HG03354 (cell line): ENCODE results near the gene ABCB6.
A peak's percentile ranks its signal among the peaks of the same experiment; 100 is the strongest.
"Not testable (repeated sequence)": the region's sequence is repeated elsewhere in the genome, so short reads cannot be mapped to it uniquely, and the experiment has no call there.

Source experiments
- ATAC-seq: cut with Tn5 transposase; IDR thresholded peaks from one replicate; pipeline ENCODE4 v1.9.1; 2021; ENCODE audit warnings: mild to moderate bottlenecking; ENCODE audit not compliant: unreplicated experiment, poor library complexity, severe bottlenecking

ABCB6 gene

DNA sequence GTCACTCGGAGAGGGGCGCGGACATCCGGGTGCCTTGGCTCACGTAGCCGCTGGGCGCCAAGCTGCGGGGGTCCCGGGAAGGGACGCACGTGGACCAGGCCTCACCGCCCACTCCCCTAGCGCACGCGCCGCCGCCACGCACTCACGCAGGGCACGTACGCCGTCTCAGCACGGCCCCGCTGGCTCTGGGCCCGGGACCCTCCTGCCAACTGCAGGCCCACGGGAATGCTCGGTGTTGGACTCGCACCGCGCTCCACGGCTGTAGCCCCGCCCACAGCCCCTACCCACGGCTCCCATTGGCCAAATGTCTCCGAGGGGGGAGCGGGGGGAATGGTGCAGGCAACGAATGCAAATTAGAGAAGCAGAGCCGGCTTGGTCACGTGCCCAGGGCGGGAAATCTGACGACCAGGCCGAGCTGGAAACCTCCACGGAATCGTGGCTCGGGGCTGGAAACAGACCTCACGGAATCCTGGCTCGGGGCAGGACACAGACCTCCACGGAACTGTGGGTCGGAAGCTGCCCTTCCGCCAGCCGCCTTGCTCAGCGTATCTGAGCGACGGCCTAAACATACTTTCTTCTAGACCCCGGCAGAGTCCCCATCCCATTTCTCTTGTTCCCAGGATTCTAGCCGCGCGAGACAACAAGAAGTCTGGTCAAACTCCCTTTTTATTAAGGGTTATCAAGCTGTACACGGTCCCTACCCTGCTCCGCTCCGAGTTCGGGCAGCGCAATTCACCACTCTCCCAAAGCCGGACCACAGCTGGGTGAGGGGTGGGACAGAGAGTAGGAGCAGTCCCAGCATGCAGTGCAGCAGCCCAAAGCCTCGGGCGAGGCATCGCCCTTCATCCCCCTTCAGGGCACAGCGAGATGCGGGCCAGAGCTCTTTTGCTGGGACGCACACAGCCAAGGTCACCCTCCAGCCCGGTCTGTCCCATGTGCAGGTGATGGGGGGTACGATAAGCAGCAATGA, at the start of gene ABCB6:
Gene ABCB6 (minus strand): TSS at position 227 of the 970 bp plus-strand sequence. CDS start 285 bp downstream, outside the sequence.
- ATAC-seq, result peak; percentile 87

DNA sequence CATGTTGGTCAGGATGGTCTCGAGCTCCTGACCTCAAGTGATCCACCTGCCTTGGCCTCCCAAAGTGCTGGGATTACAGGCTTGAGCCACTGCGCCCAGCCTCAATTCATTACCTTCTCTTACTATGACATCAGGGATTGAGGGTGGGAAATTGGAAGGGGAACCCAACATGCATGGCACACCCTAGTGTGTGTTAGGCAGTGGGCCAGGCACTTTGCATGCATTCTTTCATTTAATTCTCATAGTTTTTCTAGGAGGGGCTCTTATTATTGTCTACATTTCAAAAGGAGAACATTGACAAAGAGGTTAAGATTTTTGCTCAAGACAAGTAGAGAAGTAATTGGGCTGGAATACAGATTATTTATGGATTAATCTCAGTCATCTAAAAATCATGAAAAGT, 49.5 kb upstream of the ABCB6 start:
- no peak for ATAC-seq

DNA sequence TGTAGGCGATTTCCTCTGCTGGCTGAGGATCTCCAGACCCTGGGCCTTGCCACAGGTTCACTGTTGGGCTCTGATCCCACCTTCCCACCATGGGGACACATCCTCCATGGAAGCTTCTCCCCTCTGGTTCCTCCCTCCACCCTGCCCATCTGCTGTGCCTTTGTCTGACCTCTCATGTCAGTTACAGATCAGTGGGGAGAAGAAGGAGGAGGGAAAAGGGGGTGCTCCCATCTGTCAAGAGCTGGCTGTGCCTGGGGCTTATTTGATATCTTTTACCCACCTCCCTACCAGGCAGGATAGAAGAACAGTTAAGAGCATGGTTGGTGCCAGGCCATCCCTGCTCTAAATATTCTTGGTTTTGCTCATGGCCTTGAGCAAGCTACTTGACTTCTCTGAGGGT, 48.1 kb upstream of the ABCB6 start:
- no peak for ATAC-seq

DNA sequence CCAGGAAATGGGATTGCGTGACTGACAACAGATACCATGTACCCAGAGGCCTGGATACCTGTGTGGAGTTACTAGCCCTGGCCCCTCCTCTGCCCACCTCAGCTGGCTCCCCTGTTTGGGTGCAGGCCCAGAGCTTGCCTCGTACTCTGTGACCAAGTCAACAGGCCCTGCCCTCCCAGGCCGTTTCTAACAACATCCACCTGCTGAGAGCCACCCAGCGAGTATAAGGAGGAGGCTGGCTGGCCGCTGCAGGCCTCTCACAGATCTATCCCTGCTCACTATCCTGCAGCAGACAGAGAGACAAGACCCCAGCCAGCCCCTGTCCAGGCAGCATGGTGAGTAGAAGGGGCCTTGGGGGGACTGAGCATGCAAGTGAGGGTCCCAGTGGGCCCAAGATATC, 47.5 kb upstream of the ABCB6 start:
- ATAC-seq, result no peak

DNA sequence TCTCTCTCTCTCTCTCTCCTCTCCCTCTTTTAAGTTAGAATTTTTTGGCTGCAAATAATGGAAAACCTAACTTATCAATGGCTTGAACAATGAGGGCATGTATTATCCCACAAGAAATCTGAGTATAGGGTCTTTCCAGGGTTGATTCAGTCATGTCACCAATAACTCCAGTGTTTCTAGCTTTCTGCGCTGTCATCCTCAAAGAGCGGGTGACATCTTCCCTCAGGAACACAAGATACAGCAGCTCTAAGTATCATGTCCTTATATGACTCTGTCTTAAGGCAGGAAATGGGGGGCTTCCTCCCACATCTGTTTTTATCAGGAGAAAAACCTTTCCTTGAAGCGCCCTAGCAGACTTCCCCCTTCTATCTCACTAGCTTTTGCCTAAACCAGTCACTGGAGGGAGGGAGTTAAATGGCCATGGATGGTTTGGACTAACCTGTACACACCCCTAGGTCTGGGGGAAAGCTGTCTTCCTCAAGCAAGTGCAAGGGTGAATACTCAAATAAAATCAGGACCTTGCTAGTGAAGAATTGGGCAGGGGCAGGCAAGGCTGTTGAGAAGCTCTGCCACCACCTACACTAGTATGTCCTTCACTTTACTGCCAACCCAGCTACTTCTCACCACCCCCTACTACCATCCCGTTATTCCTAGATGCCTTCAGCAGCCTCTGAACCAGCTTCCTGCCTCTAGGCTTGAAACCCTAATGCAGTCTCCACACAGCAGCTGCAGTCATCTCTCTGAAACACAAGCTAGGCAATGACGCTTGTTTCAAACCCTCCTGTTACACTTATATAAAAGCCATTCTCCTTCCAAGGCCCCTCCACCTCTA, 42.5 kb upstream of the ABCB6 start:
- no peak for ATAC-seq

DNA sequence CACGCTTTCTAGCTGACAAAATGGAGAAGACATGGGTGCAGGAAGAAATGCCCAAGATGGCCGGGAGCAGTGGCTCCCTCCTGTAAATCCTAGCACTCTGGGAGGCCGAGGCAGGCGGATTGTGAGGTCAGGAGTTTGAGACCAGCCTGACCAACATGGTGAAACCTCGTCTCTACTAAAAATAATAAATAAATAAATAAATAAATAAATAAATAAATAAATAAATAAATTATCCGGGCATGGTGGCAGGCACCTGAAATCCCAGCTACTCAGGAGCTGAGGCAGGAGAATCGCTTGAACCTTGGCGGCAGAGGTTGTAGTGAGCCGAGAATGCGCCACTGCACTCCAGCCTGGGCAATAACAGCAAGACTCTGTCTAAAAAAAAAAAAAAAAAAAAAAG, 40.2 kb upstream of the ABCB6 start:
- not testable (repeated sequence) for ATAC-seq

DNA sequence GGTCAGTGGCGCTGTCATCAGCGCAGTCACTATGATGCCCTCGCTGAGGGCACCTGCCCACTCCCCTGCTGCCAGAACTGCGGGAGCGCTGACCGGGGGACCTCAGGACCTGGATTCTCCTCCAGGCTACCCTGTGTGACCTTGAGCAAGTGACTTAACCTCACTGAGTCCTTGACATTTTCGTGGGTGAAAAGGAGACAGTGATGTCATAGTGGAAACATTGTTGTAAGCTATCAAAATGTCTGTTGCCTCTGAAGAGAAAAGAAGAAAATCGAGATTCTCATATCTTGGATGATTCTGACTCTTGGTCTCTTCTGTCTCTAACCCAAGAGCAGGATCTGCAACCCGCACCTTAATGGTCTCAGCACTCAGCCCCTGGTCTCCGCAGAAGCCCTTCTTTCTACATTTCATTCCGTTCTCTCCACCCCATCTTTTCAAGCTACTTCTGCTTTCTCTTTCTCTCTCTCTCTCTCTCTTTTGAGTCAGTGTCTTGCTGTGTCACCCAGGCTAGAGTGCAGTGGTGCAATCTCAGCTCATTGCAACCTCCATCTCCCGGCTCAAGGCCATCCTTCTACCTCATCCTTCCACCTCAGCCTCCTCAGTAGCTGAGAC, 35.9 kb upstream of the ABCB6 start:
- peak; percentile 39 for ATAC-seq

DNA sequence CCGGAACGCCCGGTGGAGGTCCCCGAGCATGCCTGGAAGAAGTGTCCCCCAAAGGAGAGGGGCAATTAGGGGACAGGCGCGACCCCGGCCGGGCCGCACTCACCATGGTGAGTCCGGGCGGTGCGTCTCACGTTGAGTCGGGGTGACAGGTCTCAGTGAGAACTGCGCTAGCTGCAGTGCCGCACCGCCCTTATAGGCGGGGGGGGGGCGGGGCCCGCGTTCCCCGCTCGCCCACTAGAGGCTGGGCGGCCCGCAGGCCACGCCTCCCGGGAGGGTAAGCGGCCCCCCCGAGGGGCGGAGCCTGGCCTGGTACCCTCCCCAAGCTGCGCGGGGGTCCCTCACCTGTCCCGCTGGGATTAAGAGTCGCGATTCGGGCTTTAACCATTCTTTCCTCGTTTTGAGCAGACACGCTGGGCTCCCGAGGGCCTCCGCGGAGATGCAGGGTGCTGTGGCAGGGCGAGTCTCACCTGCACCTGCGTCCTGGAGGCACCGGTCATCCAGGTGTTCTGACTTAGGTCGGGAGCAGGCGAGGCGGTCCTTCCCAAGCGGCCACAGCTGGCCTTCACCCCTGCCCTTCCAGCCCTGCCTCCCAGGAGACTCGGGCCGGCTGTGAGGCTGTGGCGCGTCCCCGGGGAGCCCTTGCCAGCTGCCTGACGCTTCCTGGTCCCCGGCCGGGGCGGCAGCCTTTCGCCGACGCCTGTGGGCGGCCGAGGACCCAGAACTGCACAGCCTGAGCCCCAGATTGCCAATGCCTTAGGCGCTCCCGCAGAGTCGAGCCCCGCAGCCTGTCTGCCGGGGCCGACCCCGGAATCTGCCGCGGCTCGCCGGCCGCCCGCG, 35.2 kb upstream of the ABCB6 start, which contains the start of gene TUBA4A:
Gene TUBA4A (minus strand): TSS at position 166 of the 837 bp plus-strand sequence. CDS start 60 bp downstream, at position 106.
- ATAC-seq, result peak; percentile 57

DNA sequence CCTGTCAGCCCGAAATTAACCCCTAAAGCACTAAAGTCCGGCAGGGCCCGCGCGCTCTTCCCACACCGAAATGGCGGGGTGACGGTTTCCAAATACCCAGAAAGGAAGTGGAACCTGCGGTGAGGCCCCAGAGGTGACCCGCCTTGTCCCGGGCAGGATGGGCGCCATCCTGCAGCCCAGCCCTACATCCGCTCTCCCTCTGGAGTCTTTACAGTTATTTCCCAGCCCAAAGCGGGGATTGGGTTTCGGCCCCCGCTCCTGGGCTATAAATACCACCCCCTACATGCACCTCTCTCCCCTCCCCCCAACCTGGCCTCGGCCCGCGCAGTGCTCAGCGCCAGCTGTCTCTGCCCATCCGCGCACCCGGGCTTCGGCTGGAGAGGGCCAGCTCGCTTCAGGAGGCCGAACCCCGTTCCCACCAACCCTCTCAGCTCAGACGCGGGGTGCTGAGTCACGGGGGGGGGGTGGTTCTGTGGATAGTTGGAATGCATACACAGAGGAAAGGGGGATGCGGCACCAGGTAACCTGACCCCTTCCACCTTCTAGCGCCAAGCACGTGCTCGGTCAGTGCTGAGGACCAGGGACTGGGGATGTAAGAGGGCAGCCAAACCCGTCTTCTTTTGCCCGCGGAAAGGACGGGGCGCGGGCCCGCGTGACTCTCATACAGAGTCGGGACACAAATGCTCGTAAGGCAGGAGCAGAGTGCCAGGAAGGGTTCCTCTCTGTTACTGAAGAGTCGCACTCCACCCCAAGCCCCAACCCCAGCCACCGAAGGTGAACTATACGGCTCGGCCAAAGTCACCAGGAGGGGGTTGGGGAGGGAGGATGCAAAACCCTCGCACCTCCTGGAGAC, 34.4 kb upstream of the ABCB6 start, which contains the start of gene TUBA4B:
Gene TUBA4B (plus strand): TSS at position 344 of the 853 bp plus-strand sequence. CDS start 165 bp downstream, at position 509.
- peak; percentile 13 for ATAC-seq

DNA sequence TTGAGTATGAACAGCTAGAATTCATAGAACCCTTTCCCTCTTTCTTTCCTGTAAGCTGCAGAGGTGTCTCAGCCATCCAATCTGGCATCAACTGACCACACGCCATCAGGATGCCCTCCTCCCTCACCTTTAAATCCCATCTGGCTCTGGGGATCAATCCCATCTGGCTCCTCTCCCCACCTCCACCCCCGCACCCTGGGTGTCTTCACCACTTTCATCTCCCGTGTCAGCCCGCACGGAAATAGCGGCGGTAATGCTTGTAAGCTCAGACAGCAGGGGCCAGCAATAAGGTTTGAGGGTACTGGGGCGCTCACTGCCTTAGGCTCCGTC, 33.8 kb upstream of the ABCB6 start:
- no peak for ATAC-seq

DNA sequence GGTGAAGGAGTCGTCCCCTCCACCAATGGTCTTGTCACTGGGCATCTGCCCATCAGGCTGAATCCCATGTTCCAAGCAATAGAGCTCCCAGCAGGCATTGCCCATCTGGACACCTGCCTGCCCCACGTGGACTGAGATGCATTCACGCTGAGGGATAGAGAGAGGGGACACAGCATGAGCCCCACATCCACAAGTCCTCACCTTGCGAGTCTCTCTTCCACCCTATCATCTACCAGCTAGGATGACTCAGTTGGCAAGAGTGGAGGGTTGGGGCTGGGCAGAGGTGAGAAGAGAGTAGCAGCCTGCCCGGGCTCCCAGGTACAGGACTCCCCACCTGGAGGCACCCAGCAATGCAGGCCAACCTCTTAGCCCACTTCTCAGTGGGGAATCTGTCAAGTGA, 33.3 kb upstream of the ABCB6 start:
- ATAC-seq, result no peak

DNA sequence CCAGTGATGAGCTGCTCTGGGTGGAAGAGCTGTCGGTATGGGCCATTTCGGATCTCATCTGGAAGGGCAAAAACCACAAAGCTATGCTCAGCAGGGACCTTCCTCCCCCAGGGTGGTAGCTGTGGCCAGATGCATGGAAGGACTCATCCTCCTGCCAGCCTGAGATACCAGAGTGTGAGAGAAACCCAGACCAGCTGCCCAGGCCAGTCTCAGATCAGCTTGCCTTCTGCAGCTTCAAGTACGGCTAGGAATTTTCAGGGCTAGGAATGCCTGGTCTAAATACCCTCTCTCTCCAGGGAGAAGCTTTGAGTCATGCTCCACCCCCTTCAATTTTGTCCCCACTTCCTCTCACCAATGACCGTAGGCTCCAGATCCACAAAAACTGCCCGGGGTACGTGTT, 32.9 kb upstream of the ABCB6 start:
- no peak for ATAC-seq

DNA sequence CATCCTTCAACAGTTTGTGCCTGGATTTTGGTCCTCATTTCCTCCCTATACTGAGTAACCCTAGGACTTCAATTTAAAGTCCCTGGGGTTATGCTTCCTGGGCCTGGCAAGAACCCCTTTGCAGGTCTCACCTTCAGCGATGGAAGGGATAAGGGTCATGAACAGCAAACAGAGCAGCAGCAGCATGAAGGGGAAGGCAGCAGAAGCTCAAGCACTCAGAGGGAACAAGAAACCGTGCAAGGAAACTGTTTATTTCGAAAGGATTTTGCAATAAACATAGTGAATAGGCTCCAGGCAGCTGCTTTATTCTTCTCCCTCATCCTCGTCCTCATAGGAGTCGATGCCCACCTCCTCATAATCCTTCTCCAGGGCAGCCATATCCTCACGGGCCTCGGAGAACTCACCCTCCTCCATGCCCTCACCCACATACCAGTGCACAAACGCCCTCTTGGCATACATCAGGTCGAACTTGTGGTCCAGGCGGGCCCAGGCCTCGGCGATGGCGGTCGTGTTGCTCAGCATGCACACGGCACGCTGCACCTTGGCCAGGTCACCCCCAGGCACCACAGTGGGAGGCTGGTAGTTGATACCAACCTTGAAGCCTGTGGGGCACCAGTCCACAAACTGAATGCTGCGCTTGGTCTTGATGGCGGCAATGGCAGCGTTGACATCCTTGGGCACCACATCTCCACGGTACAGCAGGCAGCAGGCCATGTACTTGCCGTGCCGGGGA, 31.5 kb upstream of the ABCB6 start:
- ATAC-seq, result no peak

DNA sequence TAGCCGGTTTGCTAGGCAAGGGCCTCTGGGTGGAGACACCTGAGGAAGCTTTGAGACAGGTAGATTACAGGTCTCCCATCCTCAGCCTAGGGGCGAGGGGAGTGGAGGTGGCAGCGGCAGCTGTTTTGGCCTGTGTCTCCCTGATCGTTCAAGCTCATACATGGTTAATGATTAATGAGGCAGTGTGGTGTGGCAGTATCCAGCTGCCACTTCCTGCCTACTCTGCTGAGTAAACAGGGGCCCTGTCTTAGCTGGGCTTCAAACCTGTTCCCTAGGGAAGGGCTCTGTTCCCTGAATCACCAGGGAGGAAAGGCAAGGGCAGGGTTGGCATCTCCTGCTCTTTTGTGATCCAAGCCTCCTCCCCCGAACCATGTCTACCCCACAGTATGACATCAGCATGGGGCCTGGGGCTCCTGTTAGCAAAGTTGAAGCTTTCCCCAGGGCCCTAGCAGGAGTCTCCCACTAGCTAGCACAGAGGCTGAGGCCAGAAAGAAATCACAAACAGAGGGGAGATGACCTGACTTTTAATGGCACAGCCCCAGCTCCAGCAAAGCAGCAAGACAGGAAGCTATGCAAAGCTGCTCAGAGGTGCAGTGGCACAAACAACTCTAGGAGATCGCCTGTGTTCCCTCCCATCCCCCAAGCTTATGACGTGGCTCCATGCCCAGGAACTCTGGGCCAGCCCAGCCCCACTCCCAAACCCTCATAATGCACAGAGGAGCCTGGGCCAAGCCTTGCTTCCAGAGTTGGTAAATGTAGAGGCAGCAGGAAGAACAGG, 30.6 kb upstream of the ABCB6 start:
- peak; percentile 52 for ATAC-seq

DNA sequence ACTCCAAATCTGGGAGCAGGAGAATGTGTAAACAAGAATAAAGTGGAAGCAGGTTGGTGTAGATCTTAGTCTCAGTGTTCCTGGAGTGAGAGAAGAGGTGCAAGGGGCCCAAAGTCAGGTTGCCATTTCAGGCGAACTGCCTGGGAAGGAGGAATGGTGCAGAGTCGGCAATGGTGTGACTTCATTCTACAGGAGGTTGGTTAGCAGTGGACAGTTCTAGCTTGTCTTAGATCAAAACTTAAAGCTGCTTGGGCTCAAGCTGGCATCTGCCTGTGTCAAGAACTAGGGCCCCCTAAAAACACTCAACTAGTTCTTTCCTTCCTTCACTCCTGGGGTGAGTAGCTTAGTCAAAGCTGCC, 30.1 kb upstream of the ABCB6 start:
- ATAC-seq, result no peak

DNA sequence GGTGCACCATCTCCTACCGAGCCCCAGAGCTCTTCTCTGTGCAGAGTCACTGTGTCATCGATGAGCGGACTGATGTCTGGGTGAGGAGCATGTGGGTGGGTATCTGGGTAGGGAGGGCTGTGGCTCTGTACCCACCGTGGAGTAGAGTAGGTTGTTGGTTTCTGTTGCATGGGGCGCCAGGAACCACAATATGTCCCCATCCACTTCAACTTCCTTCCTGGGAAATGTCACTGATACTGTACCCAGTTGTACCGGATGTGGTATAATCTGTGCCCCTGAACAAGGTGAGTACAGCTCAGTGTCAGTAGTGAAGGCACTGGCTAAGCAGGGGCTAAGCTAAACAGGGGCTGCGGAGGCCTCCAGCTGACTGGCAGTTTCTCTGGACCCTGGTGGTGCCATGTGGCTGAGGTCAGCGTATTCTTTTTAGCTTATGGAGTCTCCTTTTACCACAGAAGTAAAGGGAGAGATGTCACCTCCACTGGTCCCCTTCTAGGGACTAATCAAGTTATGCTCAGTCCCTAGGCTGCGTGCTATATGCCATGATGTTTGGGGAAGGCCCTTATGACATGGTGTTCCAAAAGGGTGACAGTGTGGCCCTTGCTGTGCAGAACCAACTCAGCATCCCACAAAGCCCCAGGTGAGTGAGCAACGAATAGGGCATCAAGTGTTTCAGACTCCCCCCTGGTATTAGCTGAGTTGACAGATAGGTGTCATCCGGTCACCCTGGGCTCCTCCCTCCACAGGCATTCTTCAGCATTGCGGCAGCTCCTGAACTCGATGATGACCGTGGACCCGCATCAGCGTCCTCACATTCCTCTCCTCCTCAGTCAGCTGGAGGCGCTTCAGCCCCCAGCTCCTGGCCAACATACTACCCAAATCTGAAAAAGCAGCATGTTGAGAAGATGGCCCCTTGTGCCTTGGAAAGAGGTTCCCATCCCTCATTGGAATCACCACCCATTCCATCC, 29.2 kb upstream of the ABCB6 start:
- ATAC-seq, result no peak
